ENCODE results near the gene RALGPS1.

RALGPS1 gene

DNA sequence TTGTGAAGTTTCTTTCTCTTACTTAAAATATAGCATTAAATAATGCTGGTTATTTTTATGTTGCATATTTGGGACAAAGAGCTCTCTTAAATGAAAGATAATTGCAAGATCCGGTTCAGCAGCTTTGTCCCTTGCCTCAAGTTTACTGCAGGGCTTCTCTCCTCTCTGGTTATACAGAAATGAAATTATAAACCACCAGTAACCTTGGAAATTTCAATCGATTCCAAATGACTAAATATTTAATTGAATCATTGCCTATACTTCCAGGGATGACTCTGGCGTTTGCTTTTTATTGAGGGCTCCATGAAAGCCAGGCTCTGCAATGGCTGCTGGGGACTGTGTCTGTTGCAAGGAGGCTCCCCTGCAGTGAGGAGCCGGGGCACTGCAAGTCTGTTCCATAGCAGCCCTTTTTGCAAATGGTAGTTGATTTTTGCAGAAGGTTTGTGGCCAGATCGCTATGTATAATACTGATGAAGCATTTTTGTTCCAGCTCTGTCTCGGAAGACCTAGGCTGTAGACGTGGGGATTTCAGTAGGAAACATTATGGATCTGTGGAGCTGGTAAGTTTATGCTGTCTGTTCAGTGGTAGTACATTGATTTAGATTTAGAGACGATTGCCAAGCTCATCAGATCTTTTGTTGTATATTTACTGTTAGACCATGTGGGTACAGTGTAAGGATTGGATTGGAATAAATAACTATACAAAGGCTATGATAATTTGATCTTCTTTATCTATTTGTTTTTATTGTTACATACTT is 350.1 kb downstream of the RALGPS1 start, which contains the start of gene GARNL3:
TSS of gene GARNL3 (plus strand) at position 313 of the 758 bp plus-strand sequence. CDS start at position 417, 104 bp downstream.
- DNase-seq = no peak

DNA sequence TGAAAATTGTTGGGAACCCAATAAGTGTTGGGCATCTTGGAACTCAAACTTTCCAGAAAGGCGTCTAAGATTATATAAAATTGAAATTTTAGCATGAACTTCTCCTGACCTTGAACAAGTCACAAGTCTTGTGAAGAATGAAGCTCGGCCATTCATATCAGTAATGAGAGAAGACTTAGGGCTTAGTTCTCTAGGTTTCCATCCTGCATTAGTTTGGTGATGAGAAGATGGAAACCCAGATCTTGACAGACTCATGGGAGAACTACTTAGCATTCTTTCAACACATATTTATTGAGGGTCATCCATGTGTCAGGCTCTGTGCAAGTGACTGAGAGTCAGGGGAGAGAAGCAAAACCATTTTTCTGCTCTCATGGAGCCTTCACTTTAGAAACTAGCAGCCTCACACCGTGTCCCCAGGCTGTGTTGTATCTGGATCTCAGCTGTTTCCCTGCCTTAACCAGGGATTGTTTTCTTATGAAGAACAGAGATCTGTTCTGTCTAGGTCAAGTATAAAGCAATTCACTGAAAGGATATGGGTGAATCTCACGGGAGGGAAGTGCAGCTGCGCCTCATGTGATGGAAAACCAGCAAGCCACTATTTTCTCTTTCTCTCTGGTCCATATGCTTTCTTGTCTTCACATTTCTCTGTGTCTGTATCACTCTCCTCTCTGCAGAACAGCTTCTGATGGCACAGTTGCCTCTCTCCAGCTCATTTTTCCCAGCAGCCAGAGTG is 353.4 kb downstream of the RALGPS1 start:
- DNase-seq = no peak

DNA sequence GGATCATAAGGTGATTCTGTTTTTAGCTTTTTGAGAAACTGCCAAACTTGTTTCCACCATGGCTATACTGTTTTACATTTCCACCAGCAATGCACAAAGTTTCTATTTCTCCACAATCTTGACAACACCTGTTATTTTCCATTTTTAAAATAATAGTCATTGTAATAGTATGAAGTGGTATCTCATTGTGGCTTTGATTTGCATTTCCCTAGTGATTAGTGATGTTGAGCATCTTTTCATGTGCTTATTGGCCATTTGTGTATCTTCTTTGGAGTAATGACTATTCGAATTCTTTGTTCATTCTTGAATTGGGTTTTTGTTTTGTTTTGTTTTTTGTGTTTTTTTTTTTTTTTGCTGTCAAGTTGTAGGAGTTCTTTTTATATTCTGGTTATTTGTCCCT is 354.9 kb downstream of the RALGPS1 start:
- no peak for DNase-seq
